PFSK-1 (cell line): Measurements from ENCODE around the gene TCF12.

ENCODE experiments used
- FOXP2 ChIP-seq: optimal IDR thresholded peaks from 2 replicates; pipeline ENCODE3; 2011; ENCODE audit warnings: borderline replicate concordance, control low read depth, inconsistent platforms; ENCODE audit not compliant: insufficient read depth; ENCODE audit errors: extremely low read length, extremely low read depth
- REST ChIP-seq, 2 experiments: IDR thresholded peaks; 2 replicates each; pipeline versions ENCODE4 v1.6.1 to v1.8.0; 2011 to 2012; ENCODE audit warnings: low read depth in 2 of 2, low read length in 2 of 2, control low read depth in 1 of 2, inconsistent platforms in 1 of 2, mild to moderate bottlenecking in 1 of 2, moderate library complexity in 1 of 2; ENCODE audit not compliant: insufficient read depth in 1 of 2

- no peak for TF ChIP-seq FOXP2
- TF ChIP-seq REST (IDR thresholded peaks at IDR 0.05; ENCODE audit: insufficient read depth in 1 of 2, low read depth in 2 of 2, low read length in 2 of 2): no peak
Measured at GRCh38 chr15:57122080-57122840, 203.8 kb downstream of the TCF12 start.
